ENCODE data around the gene XPR1. TPM values are rescaled to one million over a fixed set of nuclear protein-coding genes. Genes with fewer than 3 reads are reported as not detected.

XPR1 gene
- total RNA-seq, 1 donor from 2014 or later: 35.2 TPM

- no peaks in the 10 kb centered on the region for H3K4me1 ChIP-seq (ENCODE audit: insufficient read depth, low read length)
- no peak overlapping the region for H3K4me3 ChIP-seq (ENCODE audit: insufficient read depth, low read depth, low read length)
- Mint-ChIP-seq H3K4me1 (ENCODE audit: low read depth, unreplicated experiment) (no peaks in the 10 kb centered on the region), H3K36me3 (ENCODE audit: low read depth, unreplicated experiment) (peaks cover 10% of the 10 kb centered on the region), H3K27me3 (ENCODE audit: low read depth, unreplicated experiment) (peaks cover 23% of the 10 kb centered on the region), H3K27ac (ENCODE audit: unreplicated experiment) (peak overlapping the region; percentile 41), H3K9me3 (ENCODE audit: unreplicated experiment) (peaks cover 3% of the 10 kb centered on the region), H3K4me3 (ENCODE audit: unreplicated experiment) (no peak overlapping the region)
- H2AFZ ChIP-seq (ENCODE audit: low read depth, low read length): no peak overlapping the region
- H3K9ac ChIP-seq (ENCODE audit: low read length): no peak overlapping the region
- no peak for DNase-seq (ENCODE audit: low read depth)
- H3K4me2 ChIP-seq (ENCODE audit: low read length): no peak overlapping the region
- no peaks in the 10 kb centered on the region for H4K20me1 ChIP-seq (ENCODE audit: insufficient read depth, low read length)
- no peaks in the 10 kb centered on the region for H3K79me2 ChIP-seq (ENCODE audit: insufficient read depth, low read length)
- TF ChIP-seq CTCF (IDR thresholded peaks at IDR 0.05; ENCODE audit: insufficient read depth, low read depth, low read length) (no peak), EZH2 (IDR thresholded peaks at IDR 0.05; ENCODE audit: insufficient read depth, low read length) (no peak)
- H3K36me3 ChIP-seq (ENCODE audit: insufficient read depth, low read length): no peaks in the 10 kb centered on the region
- H3K27me3 ChIP-seq (ENCODE audit: insufficient read depth, low read length): no peaks in the 10 kb centered on the region
- FAIRE-seq: no peak
- H3K27ac ChIP-seq (ENCODE audit: low read depth, low read length): no peak overlapping the region
- H3K9me3 ChIP-seq (ENCODE audit: insufficient read depth, low read depth, low read length): no peaks in the 10 kb centered on the region
Observed at GRCh38 chr1:180936110-180937011, 304.5 kb downstream of the XPR1 start.

- Mint-ChIP-seq H3K9me3 (ENCODE audit: unreplicated experiment) (peaks cover 3% of the 10 kb centered on the region), H3K4me1 (ENCODE audit: low read depth, unreplicated experiment) (no peaks in the 10 kb centered on the region), H3K36me3 (ENCODE audit: low read depth, unreplicated experiment) (peaks cover 10% of the 10 kb centered on the region), H3K4me3 (ENCODE audit: unreplicated experiment) (no peak overlapping the region), H3K27ac (ENCODE audit: unreplicated experiment) (no peak overlapping the region), H3K27me3 (ENCODE audit: low read depth, unreplicated experiment) (peaks cover 20% of the 10 kb centered on the region)
- TF ChIP-seq EZH2 (IDR thresholded peaks at IDR 0.05; ENCODE audit: insufficient read depth, low read length) (no peak), CTCF (IDR thresholded peaks at IDR 0.05; ENCODE audit: insufficient read depth, low read depth, low read length) (no peak)
- Histone ChIP-seq H3K79me2 (ENCODE audit: insufficient read depth, low read length) (no peaks in the 10 kb centered on the region), H3K27ac (ENCODE audit: low read depth, low read length) (no peak overlapping the region), H3K36me3 (ENCODE audit: insufficient read depth, low read length) (no peaks in the 10 kb centered on the region), H3K4me1 (ENCODE audit: insufficient read depth, low read length) (no peaks in the 10 kb centered on the region), H3K9me3 (ENCODE audit: insufficient read depth, low read depth, low read length) (no peaks in the 10 kb centered on the region), H3K9ac (ENCODE audit: low read length) (no peak overlapping the region), H2AFZ (ENCODE audit: low read depth, low read length) (no peak overlapping the region), H4K20me1 (ENCODE audit: insufficient read depth, low read length) (no peaks in the 10 kb centered on the region), H3K4me3 (ENCODE audit: insufficient read depth, low read depth, low read length) (no peak overlapping the region), H3K27me3 (ENCODE audit: insufficient read depth, low read length) (no peaks in the 10 kb centered on the region), H3K4me2 (ENCODE audit: low read length) (no peak overlapping the region)
- DNase-seq (ENCODE audit: low read depth): no peak
- no peak for FAIRE-seq
Observed at GRCh38 chr1:180937012-180937372, 305.2 kb downstream of the XPR1 start.
